BJ (cell line): ENCODE measurements around the gene PIP5K1B. TPM values are rescaled to one million over a fixed set of nuclear protein-coding genes. Genes with fewer than 3 reads are reported as not detected.
A peak's percentile ranks its signal among the peaks of the same experiment; 100 is the strongest.

ENCODE experiments used
- CTCF ChIA-PET: fragments of 350-600 bp; formaldehyde crosslinking; extraction: SDS; loops from one replicate; lab custom pipeline; 2021; ENCODE audit warnings: antibody characterized with exemption, inconsistent platforms; lab: Yijun Ruan, JAX
- POLR2A ChIA-PET: fragments of 300-600 bp; sonication (Branson Sonifier 250); formaldehyde crosslinking; extraction: SDS; loops from one replicate; lab custom pipeline; 2021; ENCODE audit warnings: antibody characterized with exemption; lab: Charles Lee
- DNase-seq: peaks from one replicate; pipeline ENCODE4 v3.0.0-alpha.2; 2011; ENCODE audit warnings: low read depth
- H3K27me3 ChIP-seq: 2 replicates; pipeline ENCODE4 v1.6.0; 2011; ENCODE audit warnings: low read length; ENCODE audit not compliant: control insufficient read depth, insufficient read depth
- H3K36me3 ChIP-seq: 2 replicates; pipeline ENCODE4 v1.5.1; 2011; ENCODE audit warnings: low read length; ENCODE audit not compliant: control insufficient read depth, insufficient read depth
- H3K4me3 ChIP-seq: 2 replicates; pipeline ENCODE4 v1.5.1; 2011; ENCODE audit warnings: low read depth, mild to moderate bottlenecking, control low read depth, low read length
- CTCF ChIP-seq: IDR thresholded peaks from 2 replicates; pipeline ENCODE4 v1.5.1; 2011; ENCODE audit warnings: low read depth, mild to moderate bottlenecking, control low read depth, inconsistent platforms, low read length, moderate library complexity; ENCODE audit not compliant: insufficient read depth
- polyA plus RNA-seq: library from polyadenylated mRNA; depleted of rRNA; stranded (reverse); fragments of >200 nt; gene quantifications from 2 replicates; pipeline ENCODE4 v1.2.3, GENCODE V29; 2011

PIP5K1B gene
- polyA plus RNA-seq, 1 experiment, result not detected

DNA sequence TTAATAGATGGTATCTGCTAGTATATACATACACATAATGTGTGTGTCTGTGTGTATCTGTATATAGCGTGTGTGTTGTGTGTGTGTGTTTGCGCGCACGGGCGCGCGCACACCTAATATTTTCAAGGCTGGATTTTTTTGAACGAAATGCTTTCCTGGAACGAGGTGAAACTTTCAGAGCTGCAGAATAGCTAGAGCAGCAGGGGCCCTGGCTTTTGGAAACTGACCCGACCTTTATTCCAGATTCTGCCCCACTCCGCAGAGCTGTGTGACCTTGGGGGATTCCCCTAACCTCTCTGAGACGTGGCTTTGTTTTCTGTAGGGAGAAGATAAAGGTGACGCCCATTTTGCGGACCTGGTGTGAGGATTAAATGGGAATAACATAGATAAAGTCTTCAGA is 331.3 kb downstream of the PIP5K1B start:
- no peaks in the 10 kb centered on the region; the same call in 1 of the 2 replicates for H3K27me3 ChIP-seq
- DNase-seq, result no peak
- H3K36me3 ChIP-seq, result no peaks in the 10 kb centered on the region
- H3K4me3 ChIP-seq, result peak overlapping the region; percentile 60
- ChIA-PET CTCF (interaction anchor here (0.6 to 2.1 kb wide), 26 partner anchors 9 to 1861 kb away, joined by 3 to 22 read pairs (median 4); no protein-coding TSS in a partner anchor), POLR2A (no interaction called here)
- no peak for TF ChIP-seq CTCF

DNA sequence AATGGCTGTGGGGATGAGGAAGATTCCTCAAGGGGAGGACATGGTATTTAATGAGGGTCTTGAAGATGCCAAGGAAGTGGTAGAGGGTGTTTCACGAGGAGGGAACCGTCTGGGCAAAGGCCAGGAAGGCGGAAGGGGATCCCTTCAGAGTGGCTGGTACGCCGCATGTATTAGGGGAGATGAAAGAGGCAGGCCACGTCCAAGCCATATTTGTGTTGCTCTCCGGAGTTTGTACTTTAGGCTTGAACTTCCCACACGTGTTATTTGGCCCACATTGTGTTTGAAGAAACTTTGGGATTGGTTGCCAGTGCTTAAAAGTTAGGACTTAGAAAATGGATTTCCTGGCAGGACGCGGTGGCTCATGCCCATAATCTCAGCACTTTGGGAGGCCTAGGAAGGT is 331.8 kb downstream of the PIP5K1B start:
- CTCF ChIA-PET, result interaction anchor here (0.9 to 2.1 kb wide), 12 partner anchors 9 to 234 kb away, joined by 3 to 22 read pairs (median 5); no protein-coding TSS in a partner anchor
- POLR2A ChIA-PET, result no interaction called here
- no peak for DNase-seq
- no peak for TF ChIP-seq CTCF
- H3K4me3 ChIP-seq, result peak overlapping the region; percentile 60
- no peaks in the 10 kb centered on the region for H3K36me3 ChIP-seq
- H3K27me3 ChIP-seq, result no peaks in the 10 kb centered on the region; the same call in 1 of the 2 replicates

GRCh38 chr9:69040646-69041045 is 335.6 kb downstream of the PIP5K1B start:
- CTCF ChIA-PET, result no interaction called here
- Histone ChIP-seq H3K4me3 (no peak overlapping the region), H3K36me3 (no peaks in the 10 kb centered on the region), H3K27me3 (no peaks in the 10 kb centered on the region)
- POLR2A ChIA-PET, result no interaction called here
- no peak for TF ChIP-seq CTCF
- no peak for DNase-seq

DNA sequence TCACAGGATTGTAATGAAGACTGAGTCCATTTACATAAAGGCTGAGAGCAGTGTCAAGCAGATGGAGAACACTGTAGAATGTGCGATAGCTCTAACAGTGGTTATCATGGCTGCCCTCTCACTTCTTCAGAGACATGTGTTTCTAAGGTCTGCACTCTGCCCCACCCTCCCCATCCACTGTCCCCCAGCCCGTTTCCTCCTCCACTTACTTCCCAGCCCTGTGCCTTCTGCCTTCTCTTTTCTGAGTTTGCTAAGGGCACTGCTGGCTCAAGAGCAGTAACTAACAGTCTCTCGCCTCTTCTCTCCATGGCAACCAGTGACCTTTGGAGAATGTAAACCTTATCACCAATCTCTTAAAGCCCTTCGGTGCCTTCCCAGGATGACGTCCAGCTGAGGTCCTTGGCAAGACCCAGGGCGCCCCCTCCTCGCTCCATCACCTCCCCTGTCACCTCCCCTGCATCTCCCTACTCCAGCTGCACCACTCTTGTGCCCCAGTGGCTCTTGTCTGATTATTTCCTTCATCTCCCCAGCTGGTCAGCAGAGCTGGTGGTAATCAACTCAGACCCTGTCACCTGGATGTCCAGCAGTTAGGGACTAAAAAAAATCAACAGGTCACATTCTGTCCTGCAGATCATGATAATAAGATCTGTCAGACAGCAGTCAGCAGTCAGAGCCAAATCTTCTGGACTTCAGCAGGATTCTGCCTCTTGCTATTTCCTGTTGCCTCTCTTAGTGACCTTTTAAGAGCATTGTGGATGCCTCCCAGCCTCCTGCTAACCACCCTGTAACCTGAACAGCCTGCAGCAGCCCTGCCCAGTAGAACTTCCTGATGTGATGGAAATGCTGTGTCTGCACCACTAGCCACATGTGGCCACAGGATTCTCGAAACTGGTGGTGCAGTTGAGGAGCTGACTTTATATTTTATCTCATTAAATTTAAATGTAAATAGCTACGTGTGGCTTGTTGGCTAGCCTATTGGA is 339.5 kb downstream of the PIP5K1B start:
- no peak for TF ChIP-seq CTCF
- POLR2A ChIA-PET, result no interaction called here

DNA sequence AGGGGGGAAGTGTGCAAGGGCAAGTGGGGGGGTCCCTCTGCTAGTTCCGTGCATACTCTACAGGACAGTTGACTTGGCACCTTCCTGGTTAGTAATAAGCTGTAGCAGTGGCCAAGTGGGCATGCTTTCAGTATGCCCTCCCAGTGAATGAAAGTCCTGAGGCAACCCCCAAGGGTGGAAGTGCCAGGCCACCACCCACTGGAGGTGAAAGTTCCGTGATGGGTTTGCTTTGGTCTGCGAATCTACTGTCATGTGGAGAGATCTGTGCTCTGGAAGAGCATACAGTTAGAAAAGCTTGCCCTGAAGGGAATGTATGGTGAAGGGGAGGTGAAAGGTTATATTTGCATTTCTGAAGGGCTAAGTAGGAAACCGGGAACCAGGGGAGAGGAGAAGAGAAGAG is 340.8 kb downstream of the PIP5K1B start:
- H3K4me3 ChIP-seq, result no peak overlapping the region
- no peak for TF ChIP-seq CTCF
- CTCF ChIA-PET, result interaction anchor here (4.3 kb wide), 1 partner anchor 10 kb away, joined by 16 read pairs; the partner anchor contains the start of gene FXN
- peaks cover 1% of the 10 kb centered on the region; the same call in 1 of the 2 replicates for H3K36me3 ChIP-seq
- DNase-seq, result no peak
- no peaks in the 10 kb centered on the region for H3K27me3 ChIP-seq
- POLR2A ChIA-PET, result no interaction called here

More for the DNA sequence above, 339.5 kb downstream of the PIP5K1B start:
- no peaks in the 10 kb centered on the region for H3K27me3 ChIP-seq
- CTCF ChIA-PET, result interaction anchor here (1.0 to 4.3 kb wide), 3 partner anchors 9 to 12 kb away, joined by 3 to 20 read pairs (median 16); partner anchors contain the start of gene FXN
- peaks cover 1% of the 10 kb centered on the region; the same call in 1 of the 2 replicates for H3K36me3 ChIP-seq
- DNase-seq, result no peak
- no peak overlapping the region for H3K4me3 ChIP-seq
